Measurements from ENCODE around the gene RASL10A.

RASL10A gene

DNA sequence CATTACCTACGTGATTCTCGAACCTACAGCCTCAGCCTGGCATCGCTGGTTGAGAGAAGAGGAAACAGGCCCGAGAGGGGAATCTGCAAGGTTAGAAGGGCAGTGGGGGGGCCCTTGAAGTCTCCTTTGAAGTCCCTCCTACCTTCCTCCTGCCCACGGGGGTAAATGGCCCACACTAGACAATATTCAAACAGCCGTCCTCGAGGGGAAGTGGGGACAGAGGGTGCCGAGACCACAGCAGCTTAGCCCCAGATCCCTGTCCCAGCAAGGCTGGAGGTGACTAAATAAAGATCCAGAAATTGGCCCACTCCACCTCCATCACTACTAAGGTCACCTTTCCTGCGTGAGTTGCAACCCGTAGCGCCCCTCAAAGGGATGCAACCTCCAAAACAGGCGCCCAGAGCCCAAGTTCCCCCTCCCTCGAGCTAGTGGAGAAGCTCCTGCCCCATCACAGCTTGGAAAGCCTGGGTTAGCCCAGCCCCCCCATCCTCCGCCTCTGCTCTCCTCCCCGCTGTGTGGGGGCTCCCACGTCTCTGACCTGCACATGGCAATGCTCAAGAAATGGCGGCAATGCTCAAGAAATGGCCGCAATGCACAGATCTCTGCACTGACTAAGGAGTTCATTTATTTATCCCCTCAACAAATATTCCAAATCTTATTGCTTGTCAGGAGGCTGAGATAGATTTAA lies 788 bp upstream of the RASL10A start:
- no peak overlapping the region for H3K27ac Mint-ChIP-seq
- H3K27me3 Mint-ChIP-seq, result peaks cover 43% of the 10 kb centered on the region
- no peaks in the 10 kb centered on the region for H3K9me3 Mint-ChIP-seq
- no peaks in the 10 kb centered on the region for H3K36me3 Mint-ChIP-seq (ENCODE audit: low read depth)
- H3K4me1 Mint-ChIP-seq (ENCODE audit: low read depth), result peaks cover 23% of the 10 kb centered on the region
- H3K4me3 Mint-ChIP-seq, result no peak overlapping the region

DNA sequence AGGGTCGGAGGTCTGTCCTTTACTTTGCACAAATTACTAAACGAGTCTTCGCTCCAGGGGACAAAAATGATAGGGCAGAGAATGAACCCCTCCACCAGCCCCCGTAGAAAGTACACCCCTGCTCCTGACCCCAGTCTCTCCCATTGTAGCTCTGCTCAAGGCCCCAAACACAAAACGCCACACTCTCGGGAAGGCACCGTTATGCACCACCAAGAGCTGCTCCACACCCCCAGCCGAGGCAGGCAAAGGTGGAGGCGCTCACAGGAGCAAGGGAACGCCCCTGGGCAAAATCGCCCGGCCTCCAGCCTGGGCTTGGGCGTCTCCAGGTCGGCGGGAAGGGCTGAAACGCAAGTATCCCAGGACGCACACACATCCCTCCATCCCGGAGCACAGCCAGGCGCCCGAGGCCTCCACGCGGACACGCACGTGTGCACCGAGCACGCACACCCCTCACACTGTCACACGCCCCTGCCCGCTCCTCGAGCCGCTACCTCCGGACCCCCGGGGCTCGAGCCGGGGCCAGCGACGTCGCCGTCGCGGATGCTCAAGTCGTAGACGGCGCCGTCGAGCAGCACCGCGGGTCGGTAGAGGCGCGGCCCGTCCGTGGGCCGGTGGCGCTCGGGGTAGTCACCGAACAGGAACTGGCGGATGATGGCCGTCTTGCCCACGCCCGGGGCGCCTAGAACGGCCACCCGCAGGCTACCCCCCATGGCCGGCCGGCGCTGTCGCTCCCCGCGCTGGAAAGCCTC lies 786 bp downstream of the RASL10A start:
- Mint-ChIP-seq H3K36me3 (ENCODE audit: low read depth) (no peaks in the 10 kb centered on the region), H3K9me3 (no peaks in the 10 kb centered on the region), H3K4me1 (ENCODE audit: low read depth) (peaks cover 30% of the 10 kb centered on the region), H3K4me3 (peak overlapping the region; percentile 52), H3K27ac (no peak overlapping the region), H3K27me3 (peaks cover 43% of the 10 kb centered on the region)

DNA sequence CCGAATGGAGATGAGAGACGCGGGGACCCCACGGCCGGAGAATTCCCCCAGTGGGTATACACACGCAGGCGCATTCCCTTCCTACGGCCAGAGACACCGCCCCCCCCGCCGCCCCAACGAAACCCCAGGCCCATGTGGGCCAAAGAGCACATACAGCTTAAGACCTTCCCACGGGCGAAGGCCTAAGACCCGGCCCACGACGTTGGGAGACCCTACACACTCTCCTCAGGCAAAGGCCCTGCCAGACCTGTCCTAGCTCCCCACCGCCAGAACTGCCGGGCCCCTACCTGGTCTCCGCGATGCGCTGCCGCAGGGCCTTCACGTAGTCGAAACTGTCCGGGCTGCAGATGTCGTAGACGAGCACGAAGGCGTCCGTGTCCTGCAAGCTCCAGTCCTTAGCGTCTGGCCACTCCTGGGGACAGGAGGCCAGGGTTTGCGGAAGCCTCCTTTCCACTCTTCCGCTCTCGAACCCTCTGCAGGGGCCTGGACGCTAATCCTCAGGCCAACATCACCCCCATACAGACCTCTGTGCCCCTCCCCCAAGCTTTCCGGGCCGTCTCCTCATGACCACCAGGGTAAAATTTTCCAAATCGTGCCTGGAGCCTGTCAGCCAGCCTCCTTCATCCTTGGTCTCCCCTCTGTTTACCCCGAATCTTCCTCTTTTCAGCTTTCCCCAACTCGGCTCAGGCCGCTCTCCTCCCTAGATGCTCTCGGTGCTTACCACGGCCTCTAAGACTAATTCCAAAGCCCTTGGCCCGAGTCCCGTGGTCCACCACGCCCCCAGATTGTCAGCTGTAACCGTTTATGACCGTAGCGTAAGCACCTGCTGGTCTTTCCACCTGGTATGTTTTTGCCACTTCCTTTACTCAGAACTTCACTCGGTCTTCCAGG lies 1.7 kb downstream of the RASL10A start:
- H3K9me3 Mint-ChIP-seq, result no peaks in the 10 kb centered on the region
- H3K4me1 Mint-ChIP-seq (ENCODE audit: low read depth), result peaks cover 32% of the 10 kb centered on the region
- no peak overlapping the region for H3K27ac Mint-ChIP-seq

DNA sequence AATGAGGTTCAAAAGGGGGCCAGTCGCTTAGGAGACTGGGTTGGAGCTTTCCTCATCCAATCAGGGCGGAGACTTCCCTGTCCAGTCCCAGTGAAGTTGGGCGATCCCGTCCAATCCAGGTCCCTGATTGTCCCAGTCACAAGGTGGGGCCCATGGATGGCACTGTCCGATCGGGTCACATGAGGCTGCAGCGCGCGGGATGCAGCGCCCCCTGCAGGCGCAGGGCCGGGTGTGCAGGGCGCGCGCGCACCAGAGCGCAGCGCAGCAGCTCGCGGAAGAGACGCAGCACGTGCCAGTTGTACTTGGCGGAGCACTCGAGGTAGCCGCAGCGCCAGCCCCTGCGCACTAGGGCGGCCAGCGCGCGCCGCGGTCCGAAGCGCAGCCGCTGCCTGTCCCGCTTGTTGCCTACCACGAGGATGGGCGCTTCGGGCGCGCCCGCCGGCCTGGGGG lies 2.3 kb downstream of the RASL10A start:
- Mint-ChIP-seq H3K4me3 (no peak overlapping the region), H3K36me3 (ENCODE audit: low read depth) (no peaks in the 10 kb centered on the region), H3K9me3 (no peaks in the 10 kb centered on the region), H3K27ac (no peak overlapping the region), H3K4me1 (ENCODE audit: low read depth) (peaks cover 35% of the 10 kb centered on the region), H3K27me3 (peaks cover 43% of the 10 kb centered on the region)

More for the DNA sequence above, 1.7 kb downstream of the RASL10A start:
- peak overlapping the region; percentile 52 for H3K4me3 Mint-ChIP-seq
- H3K27me3 Mint-ChIP-seq, result peaks cover 43% of the 10 kb centered on the region
- no peaks in the 10 kb centered on the region for H3K36me3 Mint-ChIP-seq (ENCODE audit: low read depth)

DNA sequence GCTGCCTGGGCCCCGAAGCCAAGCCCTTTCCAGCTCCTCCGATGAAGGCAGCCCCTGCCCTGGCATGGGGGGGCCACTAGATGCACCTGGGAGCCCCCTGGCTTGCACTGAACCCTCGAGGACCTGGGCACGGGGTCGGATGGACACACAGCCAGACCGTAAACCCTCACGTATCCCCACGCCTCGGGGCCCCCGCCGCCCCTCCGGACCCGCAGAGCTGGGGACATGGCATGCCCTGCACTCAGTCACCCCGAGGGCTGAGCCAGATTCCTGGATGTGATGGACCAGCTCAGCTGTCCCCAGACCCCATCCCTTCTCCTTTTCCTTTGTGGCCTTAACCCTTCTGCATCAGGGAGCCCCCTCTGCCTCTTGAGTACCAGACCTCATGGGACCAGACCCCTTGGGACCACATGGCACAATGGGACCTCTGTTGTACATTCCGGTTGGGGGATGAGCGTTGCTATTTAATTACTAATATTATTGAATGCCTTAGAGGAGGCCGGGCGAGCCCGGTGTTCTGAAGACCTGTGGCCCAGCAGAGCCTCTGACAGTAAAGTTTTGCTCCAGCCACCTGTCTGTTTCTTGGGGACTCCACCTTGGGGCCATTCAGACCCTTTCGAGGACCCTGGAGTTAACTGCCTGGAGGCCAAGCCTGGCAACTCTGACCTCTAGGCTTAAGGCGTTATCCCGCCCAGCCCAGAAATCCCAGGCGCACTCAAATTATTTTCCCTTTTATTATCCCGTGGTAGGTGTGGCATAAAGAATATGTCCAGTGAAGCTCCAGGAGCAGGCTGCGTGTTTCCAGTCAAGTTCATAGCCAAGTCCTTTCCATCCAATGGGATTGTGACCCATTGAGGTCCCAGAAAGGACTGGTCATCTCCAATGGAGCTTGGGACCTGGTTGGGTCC lies 3.0 kb downstream of the RASL10A start:
- Mint-ChIP-seq H3K4me3 (no peak overlapping the region), H3K36me3 (ENCODE audit: low read depth) (no peaks in the 10 kb centered on the region), H3K4me1 (ENCODE audit: low read depth) (peaks cover 36% of the 10 kb centered on the region), H3K27ac (no peak overlapping the region), H3K9me3 (no peaks in the 10 kb centered on the region), H3K27me3 (peaks cover 46% of the 10 kb centered on the region)

DNA sequence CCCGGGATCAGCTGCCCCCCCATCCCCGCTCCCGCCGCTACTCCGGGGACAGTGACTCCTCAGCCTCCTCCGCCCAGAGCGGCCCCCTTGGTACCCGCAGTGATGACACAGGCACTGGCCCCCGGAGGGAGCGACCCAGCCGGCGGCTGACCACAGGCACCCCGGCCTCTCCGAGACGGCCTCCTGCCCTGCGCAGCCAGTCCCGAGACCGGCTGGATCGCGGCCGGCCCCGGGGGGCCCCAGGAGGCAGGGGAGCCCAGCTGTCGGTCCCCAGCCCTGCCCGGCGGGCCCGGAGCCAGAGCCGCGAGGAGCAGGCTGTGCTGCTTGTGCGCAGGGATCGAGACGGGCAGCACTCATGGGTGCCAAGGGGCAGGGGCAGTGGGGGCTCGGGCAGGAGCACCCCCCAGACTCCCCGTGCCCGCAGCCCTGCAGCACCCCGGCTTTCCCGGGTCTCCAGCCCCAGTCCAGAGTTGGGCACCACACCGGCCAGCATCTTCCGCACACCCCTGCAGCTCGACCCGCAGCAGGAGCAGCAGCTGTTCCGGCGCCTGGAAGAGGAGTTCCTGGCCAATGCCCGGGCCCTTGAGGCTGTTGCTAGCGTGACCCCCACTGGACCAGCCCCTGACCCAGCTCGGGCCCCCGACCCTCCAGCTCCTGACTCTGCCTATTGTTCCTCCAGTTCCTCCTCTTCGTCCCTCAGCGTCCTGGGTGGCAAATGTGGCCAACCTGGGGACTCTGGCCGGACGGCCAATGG lies 3.9 kb downstream of the RASL10A start:
- Mint-ChIP-seq H3K4me1 (ENCODE audit: low read depth) (peaks cover 38% of the 10 kb centered on the region), H3K9me3 (no peaks in the 10 kb centered on the region), H3K27ac (no peak overlapping the region), H3K27me3 (peaks cover 42% of the 10 kb centered on the region), H3K36me3 (ENCODE audit: low read depth) (no peaks in the 10 kb centered on the region), H3K4me3 (no peak overlapping the region)

DNA sequence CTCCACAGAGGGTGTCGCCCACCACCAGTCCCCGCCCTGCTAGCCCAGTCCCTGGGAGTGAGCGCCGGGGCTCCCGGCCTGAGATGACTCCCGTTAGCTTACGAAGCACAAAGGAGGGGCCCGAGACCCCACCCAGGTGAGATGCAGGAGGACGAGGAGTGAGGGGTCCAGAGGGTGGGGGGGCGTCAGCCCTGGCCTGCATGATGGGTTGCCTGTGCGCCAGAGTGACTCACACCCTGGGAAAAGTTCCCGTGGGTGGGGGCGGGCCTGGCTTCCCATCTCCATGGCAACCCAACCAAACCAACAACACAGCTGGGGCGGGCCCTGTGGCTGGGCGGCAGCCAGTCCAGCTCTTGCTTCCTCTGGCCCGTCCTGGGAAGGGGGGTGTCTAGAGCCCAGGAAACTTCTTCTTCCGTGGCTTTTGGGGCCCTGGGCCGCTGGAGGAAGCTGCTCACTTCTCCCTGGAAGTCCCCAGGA lies 4.6 kb downstream of the RASL10A start:
- H3K36me3 Mint-ChIP-seq (ENCODE audit: low read depth), result no peaks in the 10 kb centered on the region
- peaks cover 37% of the 10 kb centered on the region for H3K27me3 Mint-ChIP-seq
- no peak overlapping the region for H3K27ac Mint-ChIP-seq
- H3K9me3 Mint-ChIP-seq, result no peaks in the 10 kb centered on the region
- no peak overlapping the region for H3K4me3 Mint-ChIP-seq
- peaks cover 44% of the 10 kb centered on the region for H3K4me1 Mint-ChIP-seq (ENCODE audit: low read depth)

DNA sequence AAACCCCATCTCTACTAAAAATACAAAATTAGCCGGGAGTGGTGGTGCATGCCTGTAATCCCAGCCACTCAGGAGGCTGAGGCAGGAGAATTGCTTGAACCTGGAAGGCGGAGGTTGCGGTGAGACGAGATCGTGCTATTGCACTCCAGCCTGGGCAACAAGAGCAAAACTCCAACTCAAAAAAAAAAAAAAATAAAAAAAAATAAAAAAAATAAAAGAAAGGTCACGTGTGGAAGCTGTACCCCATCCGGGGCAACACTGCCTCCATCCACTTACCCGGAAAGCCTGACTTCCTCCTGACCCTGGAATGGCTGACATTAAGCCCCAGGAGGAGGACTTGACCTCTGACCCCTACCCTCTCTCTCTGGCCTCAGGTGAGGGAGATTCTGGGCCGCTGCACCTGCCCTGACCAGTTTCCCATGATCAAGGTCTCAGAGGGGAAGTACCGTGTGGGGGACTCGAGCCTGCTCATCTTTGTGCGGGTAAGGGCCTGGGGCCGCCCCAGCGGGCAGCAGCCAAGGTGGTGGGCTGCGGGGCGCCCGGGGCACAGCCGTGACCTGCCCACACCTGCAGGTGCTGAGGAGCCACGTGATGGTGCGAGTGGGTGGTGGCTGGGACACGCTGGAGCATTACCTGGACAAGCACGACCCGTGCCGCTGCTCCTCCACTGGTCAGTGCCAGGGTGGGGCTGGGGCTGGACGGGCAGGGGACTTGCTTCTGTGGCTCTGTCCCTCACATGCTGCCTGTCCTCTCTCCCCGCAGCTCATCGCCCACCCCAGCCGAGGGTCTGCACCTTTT lies 5.2 kb downstream of the RASL10A start:
- H3K36me3 Mint-ChIP-seq (ENCODE audit: low read depth), result no peaks in the 10 kb centered on the region
- H3K4me1 Mint-ChIP-seq (ENCODE audit: low read depth), result peaks cover 46% of the 10 kb centered on the region
- H3K9me3 Mint-ChIP-seq, result no peaks in the 10 kb centered on the region
- no peak overlapping the region for H3K4me3 Mint-ChIP-seq
- peaks cover 42% of the 10 kb centered on the region for H3K27me3 Mint-ChIP-seq
- no peak overlapping the region for H3K27ac Mint-ChIP-seq

DNA sequence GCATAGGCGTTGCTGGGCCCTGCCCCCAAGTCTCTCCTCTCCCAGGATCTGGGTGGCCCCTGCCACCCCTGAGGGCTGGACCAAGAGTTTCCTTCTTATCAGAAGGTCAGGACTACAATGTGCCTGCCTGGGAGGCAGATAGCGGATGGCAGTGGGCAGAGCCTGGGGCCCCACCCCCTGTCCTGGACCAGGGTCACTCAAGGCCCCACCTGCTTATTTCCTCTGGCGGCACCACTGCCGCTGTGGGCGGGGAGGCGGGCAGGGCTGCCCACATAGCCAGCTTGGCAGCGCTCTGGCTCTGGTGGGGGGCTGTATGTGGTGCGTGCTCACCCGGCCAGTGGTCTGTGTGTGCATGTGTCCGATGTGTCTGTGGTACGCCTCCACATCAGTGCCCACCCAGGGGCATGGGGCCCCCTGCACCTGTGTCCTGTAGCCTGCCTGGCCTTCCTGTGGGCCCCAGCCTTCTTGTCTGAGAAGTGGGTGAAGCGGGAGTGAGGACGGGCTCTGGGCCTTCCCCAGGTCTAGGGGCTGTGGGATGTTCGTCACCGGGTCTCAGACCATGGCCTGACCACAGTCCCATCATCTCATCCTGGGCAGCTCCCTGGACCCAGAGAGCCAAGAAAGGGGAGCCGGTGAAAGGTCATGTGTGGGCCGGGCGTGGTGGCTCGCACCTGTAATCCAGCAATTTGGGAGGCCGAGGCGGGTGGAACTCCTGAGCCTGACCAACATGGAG lies 6.0 kb downstream of the RASL10A start:
- Mint-ChIP-seq H3K36me3 (ENCODE audit: low read depth) (no peaks in the 10 kb centered on the region), H3K27me3 (peaks cover 45% of the 10 kb centered on the region), H3K9me3 (no peaks in the 10 kb centered on the region), H3K4me1 (ENCODE audit: low read depth) (peaks cover 43% of the 10 kb centered on the region), H3K4me3 (no peak overlapping the region), H3K27ac (no peak overlapping the region)

DNA sequence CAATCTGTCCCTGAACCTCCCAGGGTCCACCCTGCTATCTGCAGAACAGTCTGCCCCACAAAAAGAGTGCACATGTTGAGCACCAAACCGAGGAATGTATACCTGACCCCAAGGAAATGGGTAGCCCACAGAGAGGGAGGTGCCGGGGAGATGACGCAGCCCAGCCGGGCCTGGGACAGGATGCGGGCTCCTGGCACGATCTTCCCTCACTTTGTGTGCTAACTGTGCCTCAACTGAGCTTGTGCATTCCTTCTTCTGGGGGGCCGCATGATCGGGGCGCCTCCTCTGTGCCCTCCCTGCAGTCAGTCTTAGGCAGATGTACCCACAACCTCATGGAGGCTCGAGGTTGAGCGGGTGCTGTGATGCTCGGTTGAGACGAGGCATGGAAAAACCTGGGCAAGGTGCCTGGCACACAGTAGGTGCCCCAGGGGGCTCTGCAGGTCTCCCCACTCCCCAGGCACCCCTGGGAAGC lies 6.7 kb downstream of the RASL10A start:
- no peak overlapping the region for H3K4me3 Mint-ChIP-seq
- peaks cover 36% of the 10 kb centered on the region for H3K4me1 Mint-ChIP-seq (ENCODE audit: low read depth)
- H3K27me3 Mint-ChIP-seq, result peaks cover 40% of the 10 kb centered on the region

DNA sequence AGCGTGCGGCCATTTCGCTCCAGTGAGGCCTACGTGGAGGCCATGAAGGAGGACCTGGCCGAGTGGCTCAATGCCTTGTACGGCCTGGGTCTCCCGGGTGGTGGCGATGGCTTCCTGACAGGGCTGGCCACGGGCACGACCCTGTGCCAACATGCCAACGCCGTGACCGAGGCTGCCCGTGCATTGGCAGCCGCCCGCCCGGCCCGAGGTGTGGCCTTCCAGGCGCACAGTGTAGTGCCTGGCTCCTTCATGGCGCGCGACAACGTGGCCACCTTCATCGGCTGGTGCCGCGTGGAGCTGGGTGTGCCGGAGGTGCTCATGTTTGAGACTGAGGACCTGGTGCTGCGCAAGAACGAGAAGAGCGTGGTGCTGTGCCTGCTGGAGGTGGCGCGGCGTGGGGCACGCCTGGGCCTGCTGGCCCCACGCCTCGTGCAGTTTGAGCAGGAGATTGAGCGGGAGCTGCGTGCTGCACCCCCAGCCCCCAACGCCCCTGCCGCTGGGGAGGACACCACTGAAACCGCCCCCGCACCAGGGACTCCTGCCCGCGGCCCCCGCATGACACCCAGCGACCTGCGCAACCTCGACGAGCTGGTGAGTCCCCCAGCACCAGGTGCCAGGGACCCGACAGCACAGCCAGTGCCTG lies 7.2 kb downstream of the RASL10A start:
- Mint-ChIP-seq H3K4me1 (ENCODE audit: low read depth) (peaks cover 31% of the 10 kb centered on the region), H3K9me3 (no peaks in the 10 kb centered on the region), H3K4me3 (no peak overlapping the region), H3K27me3 (peaks cover 35% of the 10 kb centered on the region), H3K36me3 (ENCODE audit: low read depth) (no peaks in the 10 kb centered on the region), H3K27ac (no peak overlapping the region)

More for the DNA sequence above, 6.7 kb downstream of the RASL10A start:
- no peak overlapping the region for H3K27ac Mint-ChIP-seq
- H3K36me3 Mint-ChIP-seq (ENCODE audit: low read depth), result no peaks in the 10 kb centered on the region
- H3K9me3 Mint-ChIP-seq, result no peaks in the 10 kb centered on the region

DNA sequence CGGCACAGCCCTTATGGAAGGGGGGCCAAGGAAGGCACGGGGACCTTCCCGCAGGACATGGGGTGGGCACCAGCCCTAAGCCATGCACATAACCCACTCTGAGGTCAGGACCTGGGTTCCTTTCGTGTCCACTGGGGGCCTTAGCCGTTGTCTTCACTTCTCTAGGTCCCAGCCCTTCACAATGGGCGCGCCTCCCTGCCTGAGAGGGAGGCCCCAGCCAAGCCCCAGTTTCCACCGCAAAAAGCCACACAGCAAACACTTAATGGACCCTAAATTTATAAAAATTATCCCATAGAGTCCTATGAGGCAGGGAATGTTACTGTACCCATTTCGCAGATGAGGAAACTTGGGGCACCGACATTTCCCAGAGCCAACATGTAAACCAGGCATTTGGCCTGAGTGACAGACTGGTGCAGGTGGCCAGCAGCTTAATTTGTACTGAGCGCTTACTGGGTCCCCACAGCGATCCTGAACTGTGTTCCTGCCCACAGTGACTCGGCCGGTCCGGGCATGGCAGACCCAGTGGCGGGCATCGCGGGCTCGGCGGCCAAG lies 7.8 kb downstream of the RASL10A start:
- no peaks in the 10 kb centered on the region for H3K36me3 Mint-ChIP-seq (ENCODE audit: low read depth)
- no peak overlapping the region for H3K27ac Mint-ChIP-seq
- peak overlapping the region; percentile 76 for H3K4me3 Mint-ChIP-seq
- no peaks in the 10 kb centered on the region for H3K9me3 Mint-ChIP-seq
- H3K27me3 Mint-ChIP-seq, result peaks cover 29% of the 10 kb centered on the region
- H3K4me1 Mint-ChIP-seq (ENCODE audit: low read depth), result peaks cover 25% of the 10 kb centered on the region
